Activated CD4-positive, CD25-positive, alpha-beta regulatory T cell treated with anti-CD3 and anti-CD28 coated beads, Interleukin-2, amount 50 U/mL, for 72 hours (primary cell): ENCODE results near the gene OTUD3.
"Not testable (repeated sequence)": the region's sequence is repeated elsewhere in the genome, so short reads cannot be mapped to it uniquely, and the experiment has no call there.

ENCODE experiments used
- DNase-seq: peaks from one replicate; pipeline ENCODE4 v3.0.0; 2021

Gene OTUD3, protein sequence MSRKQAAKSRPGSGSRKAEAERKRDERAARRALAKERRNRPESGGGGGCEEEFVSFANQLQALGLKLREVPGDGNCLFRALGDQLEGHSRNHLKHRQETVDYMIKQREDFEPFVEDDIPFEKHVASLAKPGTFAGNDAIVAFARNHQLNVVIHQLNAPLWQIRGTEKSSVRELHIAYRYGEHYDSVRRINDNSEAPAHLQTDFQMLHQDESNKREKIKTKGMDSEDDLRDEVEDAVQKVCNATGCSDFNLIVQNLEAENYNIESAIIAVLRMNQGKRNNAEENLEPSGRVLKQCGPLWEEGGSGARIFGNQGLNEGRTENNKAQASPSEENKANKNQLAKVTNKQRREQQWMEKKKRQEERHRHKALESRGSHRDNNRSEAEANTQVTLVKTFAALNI

DNA sequence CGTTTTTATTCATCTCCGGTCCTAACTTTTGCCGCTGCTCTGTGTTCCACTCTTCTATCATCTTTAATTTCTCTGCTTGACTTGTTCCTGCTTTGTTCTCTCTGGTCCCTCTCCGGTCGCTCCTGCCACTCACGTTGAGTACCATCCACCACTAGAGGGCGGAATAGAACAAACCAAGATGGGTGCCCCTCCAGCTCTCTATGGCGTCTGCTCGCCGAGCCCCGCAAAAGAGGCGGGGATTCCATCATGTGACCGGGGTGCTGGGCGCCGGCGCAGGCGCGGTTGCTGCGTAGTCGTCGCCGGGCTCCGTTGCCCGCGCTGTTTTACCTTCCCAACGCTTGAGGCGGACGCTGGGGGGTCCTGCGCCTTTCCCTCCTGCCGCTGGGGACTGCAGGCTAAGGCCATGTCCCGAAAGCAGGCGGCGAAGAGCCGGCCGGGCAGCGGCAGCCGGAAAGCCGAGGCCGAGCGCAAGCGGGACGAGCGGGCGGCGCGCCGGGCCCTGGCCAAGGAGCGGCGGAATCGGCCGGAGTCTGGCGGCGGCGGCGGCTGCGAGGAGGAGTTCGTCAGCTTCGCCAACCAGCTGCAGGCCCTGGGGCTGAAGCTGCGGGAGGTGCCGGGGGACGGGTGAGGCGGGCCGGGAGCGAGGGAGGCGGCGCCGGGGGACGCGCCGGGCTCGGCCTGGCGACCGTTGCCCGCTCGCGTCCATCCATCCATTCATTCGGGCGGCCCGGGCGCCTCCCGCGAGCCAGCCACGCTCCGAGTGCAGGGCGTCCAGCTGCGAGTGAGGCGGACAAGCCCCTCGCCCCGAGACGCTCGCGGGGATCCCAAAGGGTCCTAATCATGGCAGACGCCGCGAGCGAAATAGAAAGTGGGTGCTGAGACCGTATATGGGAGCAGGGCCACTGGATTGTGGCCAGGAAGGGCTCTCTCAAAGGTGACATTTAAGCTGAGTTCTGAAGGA, at the start of gene OTUD3:
Gene OTUD3, plus strand, starts transcription at position 285 of the 961 bp plus-strand sequence. Its CDS starts 119 bp downstream, at position 404.
- DNase-seq: peak; percentile 93

DNA sequence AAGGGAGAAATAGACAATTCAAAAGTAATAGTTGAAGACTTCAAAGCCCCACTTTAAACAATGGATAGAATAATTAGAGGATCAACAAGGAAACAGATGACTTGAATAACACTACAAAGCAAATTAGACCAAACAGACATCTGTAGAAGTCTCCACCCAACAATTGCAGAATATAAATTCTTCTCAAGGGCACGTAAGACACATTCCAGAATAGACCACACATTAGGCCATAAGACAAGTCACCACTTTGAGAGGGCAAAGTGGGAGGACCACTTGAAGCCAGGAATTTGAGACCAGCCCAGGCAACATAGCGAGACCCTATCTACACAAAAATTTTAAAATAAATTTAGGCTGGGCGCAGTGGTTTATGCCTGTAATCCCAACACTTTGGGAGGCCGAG, 46.6 kb upstream of the OTUD3 start:
- no peak for DNase-seq

DNA sequence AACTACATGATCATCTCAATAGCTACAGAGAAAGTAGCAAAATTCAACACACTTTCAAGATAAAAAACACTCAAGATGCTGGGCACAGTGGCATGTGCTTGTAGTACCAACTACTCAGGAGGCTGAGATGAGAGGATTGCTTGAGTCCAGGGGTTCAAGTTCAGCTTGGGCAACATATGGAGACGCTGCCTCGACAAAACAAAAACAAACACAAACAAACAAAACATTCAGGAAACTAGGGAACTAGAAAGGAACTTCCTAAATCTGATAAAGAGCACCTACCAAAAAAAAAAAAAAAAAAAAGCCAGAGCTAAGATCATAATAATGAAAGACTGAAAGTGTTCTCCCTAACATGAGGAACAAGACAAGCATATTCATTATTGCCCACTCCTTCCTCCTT, 44.3 kb upstream of the OTUD3 start:
- DNase-seq: no peak

DNA sequence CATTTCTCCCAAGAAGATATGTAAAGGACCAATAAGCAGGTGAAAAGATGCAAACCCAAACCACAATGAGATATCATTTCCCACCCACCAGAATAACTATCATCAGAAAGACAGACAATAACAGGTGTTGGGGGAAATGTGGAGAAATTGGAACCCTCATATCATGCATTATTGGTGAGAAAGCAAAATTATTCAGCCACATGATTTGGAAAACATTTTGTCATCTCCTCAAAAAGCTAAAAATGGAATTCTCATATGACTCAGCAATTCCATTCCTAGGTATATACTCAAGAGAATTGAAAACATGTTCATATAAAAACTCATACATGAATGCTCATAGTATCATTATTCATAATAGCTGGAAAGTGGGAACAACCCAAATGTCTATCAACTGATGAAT, 42.0 kb upstream of the OTUD3 start:
- DNase-seq: no peak

DNA sequence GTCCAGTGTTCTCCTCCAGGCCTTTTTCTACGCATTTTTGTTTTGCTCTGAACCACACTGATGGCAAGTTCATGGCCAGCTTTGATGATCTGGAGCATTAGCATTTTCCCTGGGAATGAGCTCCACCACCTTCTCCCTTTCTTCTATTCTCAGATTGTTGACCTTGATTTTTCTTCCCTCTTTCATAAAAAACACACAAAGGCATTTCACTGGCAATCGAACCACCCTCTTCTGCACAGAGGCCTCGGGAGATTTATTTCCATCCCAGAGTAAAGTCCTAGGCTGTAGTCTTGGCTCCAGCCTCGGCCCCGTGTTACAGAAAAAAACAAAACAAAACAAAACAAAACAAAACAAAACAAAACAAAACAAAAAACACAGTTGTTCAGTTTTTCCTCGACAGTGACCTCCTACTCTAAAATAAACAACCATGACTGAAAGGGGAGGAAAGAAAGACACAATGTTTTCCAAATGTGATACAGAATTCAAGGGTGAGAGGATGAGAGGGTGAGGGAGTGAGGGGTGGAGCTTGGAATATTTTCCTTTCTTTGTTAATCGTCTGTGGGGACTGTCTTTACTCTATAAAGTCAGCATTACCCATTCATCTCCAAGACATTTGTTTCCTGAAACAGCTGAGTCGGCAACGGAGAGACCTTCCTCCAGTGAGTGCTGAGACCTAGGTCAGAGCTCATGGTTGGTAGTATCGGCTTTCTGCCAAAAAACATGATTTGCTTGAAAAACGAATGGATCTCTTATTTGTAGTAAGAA, 37.3 kb upstream of the OTUD3 start:
- no peak for DNase-seq

DNA sequence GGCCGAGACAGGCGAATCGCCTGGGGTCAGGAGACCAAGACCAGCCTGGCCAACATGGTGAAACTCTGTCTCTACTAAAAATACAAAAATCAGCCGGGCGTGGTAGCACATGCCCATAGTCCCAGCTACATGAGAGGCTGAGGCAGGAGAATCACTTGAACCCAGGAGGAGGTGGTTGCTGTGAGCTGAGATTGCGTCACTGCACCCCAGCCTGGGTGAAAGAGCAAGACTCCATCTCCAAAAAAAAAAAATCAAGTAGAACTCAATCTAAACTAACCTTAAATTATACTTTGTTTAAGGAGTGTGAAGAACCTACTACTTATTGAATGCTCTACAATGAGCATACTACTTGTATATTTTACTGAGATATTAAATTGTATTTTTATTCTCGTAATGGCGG, 36.6 kb upstream of the OTUD3 start:
- DNase-seq: no peak

DNA sequence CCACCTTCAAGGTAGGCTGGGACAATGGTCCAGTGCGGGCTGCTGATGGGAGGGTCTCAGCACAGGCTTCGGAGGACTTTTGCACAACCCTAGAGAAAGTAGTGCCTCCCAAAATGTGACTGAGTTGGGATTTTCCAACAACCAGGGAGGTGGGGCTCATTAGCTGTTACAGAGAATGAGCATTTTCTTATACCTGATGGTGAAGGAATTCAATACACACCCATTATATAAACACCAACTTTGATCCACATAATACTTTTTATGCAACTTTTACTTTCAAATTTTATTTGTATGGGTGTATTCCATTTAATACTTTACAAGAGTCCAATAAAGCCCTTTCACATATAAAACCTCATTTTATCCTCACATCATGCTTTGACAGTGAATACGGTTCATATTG, 35.9 kb upstream of the OTUD3 start:
- no peak for DNase-seq

DNA sequence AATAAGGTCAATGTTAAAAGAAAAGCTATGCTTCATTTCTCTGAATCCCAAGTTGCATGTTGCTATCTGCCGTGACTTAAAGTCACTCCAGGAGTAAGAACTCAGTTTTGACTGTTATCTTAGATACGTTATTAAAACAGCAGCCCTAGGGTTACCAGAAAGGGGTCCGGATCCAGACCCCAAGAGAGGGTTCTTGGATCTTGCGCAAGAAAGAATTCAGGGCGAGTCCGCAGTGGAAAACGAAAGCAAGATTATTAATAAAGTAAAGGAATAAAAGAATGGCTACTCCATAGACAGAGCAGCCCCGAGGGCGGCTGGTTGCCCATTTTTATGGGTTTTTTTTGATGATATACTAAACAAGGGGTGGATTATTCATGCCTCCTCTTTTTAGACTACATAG, 34.9 kb upstream of the OTUD3 start:
- DNase-seq: not testable (repeated sequence)

DNA sequence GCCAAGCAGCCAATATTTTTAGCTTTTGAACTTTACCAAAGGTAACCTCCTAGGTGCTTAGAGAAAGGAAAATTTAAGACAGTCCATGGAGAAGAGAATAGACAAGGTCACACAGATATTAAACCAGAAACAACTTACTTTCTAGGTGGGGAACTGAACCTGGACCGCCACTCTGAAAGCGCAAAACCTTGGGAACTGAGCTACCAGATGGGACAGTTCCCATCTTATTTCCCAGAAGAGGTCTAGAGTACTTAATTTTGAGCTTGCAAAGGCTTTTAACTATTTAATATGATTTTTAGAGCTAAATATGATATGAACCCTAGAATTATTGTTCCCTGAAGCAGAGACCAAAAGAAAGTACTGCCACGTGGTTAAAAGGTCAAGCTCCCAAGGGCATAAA, 32.9 kb upstream of the OTUD3 start:
- DNase-seq: not testable (repeated sequence)

DNA sequence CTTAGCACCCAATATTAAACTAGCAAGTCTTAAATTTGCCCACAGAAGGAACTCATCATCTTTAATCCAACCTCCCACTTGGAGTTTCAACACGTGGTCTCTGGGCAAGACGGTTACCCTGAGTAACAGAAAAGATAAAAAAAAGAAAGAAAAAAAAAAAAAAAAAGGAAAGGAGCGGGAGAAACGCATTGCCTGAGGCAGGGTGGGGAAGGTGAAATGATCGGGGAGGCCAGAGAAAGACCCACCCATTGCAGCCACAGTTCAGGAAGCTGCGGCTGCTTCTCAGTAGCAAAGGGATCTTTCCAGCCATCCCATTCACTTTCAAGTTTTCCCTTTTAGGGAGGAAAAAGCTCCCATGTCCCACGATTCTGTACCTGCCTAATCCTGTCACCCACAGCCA, 32.0 kb upstream of the OTUD3 start:
- no peak for DNase-seq

DNA sequence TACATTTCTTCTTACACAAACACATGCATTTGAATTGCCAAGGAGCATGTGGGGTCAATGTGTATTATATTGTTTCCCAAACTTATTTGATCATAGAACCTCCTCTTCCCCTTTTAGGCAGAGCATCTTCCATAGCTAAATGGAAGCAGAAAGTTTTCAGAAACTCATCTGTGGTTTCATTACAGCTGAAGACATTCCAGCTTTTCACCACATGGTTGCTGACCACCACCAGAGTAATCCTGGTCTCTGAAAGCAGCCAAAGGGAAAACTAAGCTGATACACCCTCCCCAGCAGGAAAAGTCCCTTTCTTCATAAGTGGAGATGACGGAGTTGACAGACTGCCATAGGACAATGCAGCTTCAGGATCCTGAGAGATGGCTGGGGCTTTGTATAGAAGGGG, 30.2 kb upstream of the OTUD3 start:
- DNase-seq: no peak

DNA sequence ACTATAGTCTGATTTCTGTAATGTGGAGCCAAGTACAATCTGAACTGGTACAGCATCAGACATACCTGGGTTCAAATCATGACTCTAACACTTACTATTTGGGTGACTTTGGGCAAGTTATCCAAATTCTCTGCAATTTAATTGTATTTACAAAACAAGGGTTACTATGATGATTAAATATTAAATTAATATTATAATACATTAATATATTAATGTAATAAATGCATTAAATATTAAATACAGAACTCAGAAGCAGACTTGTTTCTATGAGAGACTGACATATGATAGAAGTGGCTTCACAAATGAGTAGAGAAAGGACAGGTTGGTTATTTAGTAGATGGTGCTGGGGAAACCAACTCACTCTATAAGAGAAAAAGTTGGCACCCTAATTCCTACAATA, 27.3 kb upstream of the OTUD3 start:
- no peak for DNase-seq

DNA sequence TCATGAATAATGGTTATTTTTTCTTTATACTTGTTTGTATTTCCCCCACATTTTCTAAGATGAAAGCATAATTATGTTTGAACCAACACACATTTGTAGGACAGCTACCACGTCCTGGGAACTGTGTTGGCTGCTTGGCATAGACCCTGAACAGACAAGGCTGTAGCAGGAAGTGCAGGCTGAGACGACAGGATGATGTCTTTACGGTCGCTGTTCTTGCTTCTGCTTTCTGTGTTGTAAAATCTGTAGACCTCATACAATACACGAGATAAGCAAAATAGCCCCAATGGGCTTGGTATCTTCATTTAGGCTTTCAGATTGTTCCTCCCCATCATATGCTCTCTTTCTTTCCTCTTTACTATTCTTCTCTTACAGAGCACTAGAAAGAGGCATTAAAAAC, 23.3 kb upstream of the OTUD3 start:
- no peak for DNase-seq

DNA sequence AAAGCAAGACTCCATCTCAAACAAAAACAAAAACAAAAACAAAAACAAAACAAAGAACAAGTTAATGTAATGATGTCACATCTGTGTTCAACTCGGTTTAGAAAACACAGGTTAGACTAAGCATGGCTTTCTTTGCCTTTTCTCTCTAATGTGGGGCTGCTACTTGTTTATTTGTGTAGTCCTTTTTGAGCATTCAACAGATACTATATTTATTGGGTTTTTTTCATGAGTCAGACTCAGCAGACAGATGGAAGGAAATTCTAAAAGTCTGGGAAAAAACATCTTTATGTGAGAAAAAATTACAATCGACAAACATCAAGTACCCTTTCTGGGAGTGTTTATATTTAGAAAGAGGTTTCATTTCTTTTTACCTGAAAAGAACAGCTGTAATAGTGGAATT, 22.3 kb upstream of the OTUD3 start:
- no peak for DNase-seq

DNA sequence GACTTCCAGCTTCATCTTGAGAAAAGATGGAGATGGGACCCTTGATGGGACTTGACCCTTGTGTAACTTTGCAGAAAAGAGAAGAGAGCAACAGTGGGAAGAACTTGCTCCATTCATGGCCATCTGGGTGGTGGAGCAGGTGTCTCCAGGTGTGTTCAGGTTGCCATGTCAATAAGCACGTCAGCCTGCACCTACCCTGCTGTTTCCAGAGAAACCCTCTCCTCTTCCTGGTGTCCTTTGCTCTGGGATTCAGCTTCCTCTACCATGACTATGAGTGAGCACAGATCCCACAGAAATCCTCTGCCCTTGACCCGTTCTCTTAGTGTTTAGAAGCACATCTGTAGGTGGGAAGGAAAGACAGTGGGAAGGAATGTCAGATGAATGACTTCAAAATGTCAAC, 21.8 kb upstream of the OTUD3 start:
- DNase-seq: no peak

DNA sequence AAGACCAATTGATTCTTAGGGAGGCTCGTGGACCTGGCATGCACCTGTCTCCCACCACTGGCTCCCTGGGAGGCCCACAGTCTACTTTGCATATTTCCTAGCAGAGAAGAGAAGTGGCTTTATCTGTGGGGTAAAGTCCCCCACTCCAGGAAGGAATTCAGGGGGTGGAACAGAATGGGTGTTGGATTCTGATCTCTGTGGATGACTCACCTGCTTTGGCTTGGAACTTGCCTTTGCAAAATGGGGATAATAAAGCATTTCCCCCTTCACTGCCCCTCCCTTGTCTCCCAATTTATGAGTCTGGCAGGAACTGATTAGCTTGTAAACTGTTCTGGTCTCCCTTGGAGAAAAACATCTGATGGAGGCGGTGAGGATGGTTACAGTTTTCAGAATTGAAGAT, 21.2 kb upstream of the OTUD3 start:
- no peak for DNase-seq

DNA sequence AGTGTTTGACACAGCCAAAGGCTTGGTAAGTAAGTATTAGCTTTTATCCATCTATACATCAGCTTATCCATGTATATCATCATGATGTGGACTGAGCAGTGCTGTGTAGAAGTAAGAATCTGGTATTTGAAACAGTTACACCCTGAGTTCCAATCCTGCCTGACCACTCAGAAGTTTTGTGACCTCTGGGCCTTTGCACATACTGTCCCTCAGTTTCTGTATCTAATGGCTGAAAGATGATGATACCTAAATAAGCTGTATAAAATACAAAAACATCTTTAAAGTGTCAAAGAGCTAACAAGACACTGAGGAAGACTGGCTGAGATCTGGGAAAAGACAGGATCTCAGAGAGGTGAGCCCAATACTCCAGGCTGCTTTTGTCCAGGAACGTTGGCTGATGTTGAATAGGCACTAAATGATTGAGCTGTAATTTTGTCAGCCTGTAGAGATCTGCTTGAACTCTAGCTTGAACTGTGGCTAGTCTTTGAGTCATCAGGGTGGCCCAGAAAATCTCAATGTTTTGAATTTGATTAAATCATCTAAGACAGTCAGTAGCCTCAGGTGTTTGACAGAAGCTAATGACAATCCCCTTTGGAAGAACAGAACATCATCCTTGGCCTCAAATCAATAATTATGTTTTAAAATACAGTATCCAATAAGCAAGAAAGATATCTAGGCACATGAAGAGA, 20.2 kb upstream of the OTUD3 start:
- DNase-seq: no peak

DNA sequence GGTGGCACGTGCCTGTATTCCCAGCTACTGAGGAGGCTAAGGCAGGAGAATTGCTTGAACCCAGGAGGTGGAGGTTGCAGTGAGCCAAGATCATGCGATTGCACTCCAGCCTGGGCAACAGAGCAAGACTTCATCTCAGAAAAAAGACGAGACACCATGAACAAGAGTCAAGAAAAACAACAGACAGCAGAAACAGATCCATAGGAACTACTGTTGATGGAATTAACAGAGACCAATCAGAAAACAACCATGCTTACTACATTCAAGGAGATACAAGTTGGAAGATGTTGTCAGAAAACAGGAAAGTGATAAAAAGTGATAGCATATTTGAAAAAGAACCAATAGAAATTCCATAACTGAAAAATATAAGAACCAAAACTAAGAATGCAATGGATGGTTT, 19.3 kb upstream of the OTUD3 start:
- DNase-seq: no peak

DNA sequence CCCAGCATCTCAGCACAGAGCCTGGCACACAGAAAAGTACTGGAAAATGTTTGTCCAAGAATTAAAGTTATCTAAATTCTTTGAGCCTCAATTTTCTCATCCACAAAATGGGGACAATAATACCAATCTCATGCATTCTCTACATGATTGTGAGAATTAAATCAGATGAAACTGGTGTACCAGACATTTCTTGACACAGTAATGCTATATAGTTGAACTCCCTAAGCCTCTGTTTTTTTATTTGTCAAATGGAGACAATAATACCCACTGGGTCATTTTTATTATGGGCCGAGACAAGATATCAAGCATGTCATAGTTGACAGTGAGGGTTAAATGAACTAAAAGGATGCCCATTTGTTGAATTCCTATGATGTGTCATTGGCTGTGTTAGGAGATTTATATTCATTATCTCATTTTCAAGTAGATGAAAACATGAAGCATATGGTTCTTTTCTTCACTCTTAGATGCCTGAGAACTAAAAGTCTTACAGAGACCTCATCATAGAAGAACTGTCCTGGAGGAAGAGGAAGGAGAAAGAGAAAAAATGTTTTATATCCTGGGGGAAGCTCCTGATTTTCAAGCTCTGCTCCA, 17.5 kb upstream of the OTUD3 start:
- no peak for DNase-seq

DNA sequence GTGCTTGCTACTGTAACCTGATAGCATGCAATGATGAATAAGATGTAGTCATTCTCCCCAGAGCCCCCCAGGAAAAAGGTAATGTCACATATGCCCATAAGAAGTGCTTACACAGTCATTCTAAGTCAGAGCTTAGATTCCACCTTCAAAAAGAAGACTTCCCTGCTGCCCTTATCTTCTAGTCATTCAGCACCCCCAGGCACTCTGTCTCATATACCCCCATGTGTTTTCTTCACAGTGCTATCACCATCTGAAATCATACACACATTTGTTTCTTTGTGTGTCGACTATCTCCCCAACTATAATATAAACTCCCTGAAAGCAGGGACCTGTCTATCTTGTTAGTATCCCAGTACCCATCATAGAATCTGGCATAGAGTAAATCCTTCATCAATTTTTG, 16.2 kb upstream of the OTUD3 start:
- DNase-seq: no peak

DNA sequence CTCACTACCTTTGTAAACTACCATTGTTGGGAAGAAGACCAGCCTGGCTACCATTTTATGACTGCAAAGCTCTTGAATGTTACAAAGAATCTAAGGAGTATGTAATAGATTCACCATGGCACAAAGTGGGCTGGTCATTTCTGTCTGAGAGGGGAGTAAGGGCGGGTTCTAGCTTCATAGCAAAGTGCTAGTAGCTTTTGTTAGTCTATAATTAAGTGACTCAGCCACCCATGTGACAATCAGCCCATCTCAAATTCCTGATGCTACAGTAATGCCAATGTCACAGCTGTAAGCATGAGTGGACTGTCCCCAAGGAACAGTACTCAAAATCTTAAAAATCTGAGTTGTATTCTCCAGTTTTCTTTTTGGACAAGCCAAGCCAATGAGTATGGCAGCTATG, 15.4 kb upstream of the OTUD3 start:
- no peak for DNase-seq

DNA sequence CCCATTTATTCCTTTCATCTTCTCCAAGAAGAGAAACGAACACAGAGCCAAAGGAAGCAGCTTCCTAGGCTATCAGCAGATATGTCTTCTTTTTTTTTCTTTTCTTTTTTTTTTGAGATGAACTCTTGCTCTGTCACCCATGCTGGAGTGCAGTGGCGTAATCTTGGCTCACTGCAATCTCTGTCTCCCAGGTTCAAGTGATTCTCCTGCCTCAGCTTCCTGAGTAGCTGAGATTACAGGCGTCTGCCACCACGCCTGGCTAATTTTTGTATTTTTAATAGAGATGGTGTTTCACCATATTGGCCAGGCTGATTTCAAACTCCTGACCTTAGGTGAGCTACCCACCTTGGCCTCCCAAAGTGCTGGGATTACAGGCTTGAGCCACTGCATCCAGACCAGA, 13.6 kb upstream of the OTUD3 start:
- not testable (repeated sequence) for DNase-seq
